Adrenal gland (tissue), 5 donors: ENCODE results near the gene CXXC4.

Experiments
- POLR2A ChIP-seq, 2 donors: fragments of 450-650 bp; IDR thresholded peaks; one replicate each; pipeline ENCODE4 v1.6.1; 2017; ENCODE audit warnings: antibody characterized with exemption in 2 of 2, mild to moderate bottlenecking in 2 of 2, moderate library complexity in 1 of 2
- TF ChIP-seq, protein P1 (sequence below), 6 experiments: fragments of 450-650 bp in 4 of 6; fragments of 200-600 bp in 2 of 6; sonication (generic) in 1 of 6; IDR thresholded peaks; 1 replicate in 5 of 6; 2 replicates in 1 of 6; pipeline versions ENCODE4 v1.5.1 to v1.8.0; 2016 to 2021; ENCODE audit warnings: antibody characterized with exemption in 6 of 6, mild to moderate bottlenecking in 2 of 6, moderate library complexity in 1 of 6
- donor health status: DM: no; HTN: no; CAD: no.

- TF ChIP-seq, protein P1, sequence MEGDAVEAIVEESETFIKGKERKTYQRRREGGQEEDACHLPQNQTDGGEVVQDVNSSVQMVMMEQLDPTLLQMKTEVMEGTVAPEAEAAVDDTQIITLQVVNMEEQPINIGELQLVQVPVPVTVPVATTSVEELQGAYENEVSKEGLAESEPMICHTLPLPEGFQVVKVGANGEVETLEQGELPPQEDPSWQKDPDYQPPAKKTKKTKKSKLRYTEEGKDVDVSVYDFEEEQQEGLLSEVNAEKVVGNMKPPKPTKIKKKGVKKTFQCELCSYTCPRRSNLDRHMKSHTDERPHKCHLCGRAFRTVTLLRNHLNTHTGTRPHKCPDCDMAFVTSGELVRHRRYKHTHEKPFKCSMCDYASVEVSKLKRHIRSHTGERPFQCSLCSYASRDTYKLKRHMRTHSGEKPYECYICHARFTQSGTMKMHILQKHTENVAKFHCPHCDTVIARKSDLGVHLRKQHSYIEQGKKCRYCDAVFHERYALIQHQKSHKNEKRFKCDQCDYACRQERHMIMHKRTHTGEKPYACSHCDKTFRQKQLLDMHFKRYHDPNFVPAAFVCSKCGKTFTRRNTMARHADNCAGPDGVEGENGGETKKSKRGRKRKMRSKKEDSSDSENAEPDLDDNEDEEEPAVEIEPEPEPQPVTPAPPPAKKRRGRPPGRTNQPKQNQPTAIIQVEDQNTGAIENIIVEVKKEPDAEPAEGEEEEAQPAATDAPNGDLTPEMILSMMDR (IDR thresholded peaks at IDR 0.05) = no peak
- TF ChIP-seq POLR2A (IDR thresholded peaks at IDR 0.05) = no peak
These were observed 6.6 kb upstream of the CXXC4 start for GRCh38 chr4:104501290-104501689.
